HL-60 (cell line): ENCODE measurements around the gene PPP1R27.

Experiments
- CTCF ChIP-seq: IDR thresholded peaks from one replicate; pipeline ENCODE4 v1.5.1; 2011; ENCODE audit warnings: low read length, control low read depth, inconsistent platforms; ENCODE audit not compliant: insufficient read depth
- GABPA ChIP-seq: IDR thresholded peaks from 2 replicates; pipeline ENCODE4 v1.6.1; 2012; ENCODE audit warnings: low read depth
- POLR2AphosphoS5 ChIP-seq: IDR thresholded peaks from 2 replicates; pipeline ENCODE4 v1.6.1; 2012; ENCODE audit warnings: low read depth
- REST ChIP-seq: IDR thresholded peaks from 2 replicates; pipeline ENCODE4 v1.6.1; 2012; ENCODE audit warnings: low read depth; ENCODE audit not compliant: insufficient replicate concordance

- TF ChIP-seq REST = no peak
- TF ChIP-seq CTCF = no peak
- TF ChIP-seq GABPA = 0 out of 2 replicates have a peak, but pooled peaks have one; percentile 6
- peak; percentile 33; the same call in 1 of the 2 replicates for TF ChIP-seq POLR2AphosphoS5
Measured at GRCh38 chr17:81843713-81844326, 9.0 kb upstream of the PPP1R27 start.
